GM18502 (cell line): Measurements from ENCODE around the gene PPP1R26.
"Not testable (repeated sequence)": the region's sequence is repeated elsewhere in the genome, so short reads cannot be mapped to it uniquely, and the experiment has no call there.

ENCODE experiments used
- ATAC-seq: cut with Tn5 transposase; IDR thresholded peaks from one replicate; pipeline ENCODE4 v1.9.1; 2021; ENCODE audit warnings: mild to moderate bottlenecking; ENCODE audit not compliant: unreplicated experiment, poor library complexity

PPP1R26 gene

DNA sequence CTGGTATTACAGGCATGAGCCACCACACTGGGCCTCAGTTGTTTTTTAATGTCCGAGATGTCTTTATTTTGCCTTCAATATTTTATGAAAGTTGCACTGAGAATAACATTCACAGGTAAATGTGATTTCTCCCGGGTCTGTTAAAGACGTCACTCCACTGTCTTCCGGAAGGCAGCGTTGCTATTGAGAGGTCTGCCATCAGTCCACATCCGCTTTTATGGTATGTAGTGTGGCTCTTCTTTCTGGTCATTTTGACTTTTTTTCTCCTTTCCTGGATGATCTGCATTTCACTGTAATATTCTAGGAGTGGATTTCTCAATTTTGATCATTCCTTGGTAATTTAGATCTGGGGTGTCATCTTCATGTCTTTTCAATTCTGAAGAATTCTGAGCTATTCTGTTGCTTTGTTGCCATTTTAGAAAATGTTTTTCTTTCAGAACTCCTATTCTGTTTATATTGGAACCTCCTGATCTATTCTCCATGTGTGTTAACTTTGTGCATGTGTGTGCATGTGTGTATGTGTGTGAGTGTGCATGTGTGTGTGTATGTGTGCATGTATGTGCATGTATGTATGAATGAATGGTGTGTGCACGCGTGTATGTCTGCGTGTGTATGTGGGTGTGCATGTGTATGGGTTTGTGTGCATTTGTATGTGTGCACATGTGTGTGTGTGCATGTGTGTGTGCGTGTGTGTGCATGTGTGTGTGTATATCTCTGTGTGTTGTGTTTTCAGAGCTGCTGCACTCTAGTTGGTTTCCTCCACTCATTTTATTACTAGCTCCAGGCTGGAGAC is 39.8 kb downstream of the PPP1R26 start:
- no peak for ATAC-seq

DNA sequence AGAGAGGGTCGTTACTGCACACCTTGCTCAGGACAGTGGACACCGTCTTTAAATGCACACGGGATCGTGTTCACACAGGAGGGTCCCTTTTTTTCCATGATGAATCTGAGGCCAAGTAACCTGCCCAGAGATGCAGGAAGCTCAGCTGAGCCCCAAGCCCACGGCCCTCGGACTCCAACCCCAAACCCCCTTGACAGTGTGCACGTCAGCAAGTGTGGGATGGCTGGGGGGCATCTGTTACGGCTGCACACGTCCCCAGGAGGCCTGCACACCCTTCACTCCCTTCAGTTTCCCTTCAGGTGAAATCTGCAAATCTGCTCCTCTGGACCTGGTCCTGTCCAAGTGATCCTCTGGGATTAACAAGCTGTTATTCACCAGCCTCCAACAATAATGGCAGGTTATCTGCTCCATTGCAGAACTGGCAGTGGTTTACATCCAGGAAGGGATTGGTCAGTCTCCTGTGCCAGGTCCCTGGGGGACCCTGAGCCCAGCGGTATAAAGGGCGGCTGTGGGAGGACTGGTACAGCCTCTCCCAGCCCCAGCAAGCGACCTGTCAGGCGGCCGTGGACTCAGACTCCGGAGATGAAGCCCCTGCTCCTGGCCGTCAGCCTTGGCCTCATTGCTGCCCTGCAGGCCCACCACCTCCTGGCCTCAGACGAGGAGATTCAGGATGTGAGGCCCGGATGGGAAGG is 41.5 kb downstream of the PPP1R26 start, which contains the start of gene LCN1:
Gene LCN1 (plus strand): TSS at position 525 of the 692 bp plus-strand sequence. CDS start 58 bp downstream, at position 583.
- no peak for ATAC-seq

DNA sequence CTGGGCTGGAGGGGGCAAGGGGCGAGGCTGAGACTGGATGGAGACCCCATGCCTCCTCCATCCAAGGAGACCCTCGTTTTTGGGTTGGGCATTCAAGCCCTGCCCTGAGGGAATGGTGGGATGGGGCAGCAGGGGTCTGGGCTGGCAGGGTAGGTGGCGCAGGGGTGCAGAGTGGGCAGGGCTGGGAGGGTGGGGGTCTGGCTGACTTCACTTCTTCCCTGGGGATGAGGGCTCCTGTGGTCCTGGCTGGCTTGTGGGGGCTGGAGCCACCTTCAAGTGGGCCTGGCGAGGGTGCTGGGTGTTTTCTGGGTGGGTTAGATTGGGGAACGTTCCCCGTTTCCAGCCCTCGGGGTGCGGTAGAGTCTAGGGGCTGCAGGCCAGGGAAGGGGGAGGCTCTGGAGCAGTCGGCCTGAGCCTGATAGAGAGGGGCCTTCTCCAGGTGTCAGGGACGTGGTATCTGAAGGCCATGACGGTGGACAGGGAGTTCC is 42.1 kb downstream of the PPP1R26 start:
- ATAC-seq = no peak

DNA sequence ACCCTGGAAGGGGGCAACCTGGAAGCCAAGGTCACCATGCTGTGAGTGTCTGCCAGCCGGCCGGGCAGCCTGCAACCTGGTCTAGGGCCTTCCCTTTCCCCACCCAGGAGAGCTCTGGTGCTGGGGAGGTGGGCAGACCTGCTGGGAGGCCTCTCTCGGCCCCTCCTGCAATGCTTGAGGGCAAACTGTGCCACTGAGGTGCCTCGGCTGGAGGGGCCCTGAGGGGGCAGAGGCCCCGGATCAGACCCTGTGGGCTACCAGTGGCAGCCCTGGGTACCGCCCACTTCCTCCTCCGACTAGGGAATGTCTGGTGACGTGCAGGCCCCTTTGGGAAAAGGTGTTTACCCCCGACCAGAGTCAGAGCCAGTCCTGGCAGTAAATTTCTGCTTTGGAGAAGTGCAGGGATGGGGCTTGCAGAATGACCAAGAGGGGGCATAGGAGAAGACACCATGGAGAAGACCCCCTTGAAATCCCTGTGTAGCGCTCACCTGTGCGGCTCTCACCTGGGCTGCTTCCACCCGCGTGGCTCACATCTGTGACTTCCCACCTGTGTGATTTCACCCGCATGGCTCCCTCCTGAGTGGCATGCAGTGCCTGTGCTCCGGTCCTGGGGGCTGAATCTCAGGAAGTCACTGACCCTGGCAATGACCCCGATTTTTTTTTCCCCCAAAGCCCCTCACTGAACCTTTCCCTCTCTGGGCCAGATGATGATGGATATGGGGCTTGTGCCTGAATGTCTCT is 42.7 kb downstream of the PPP1R26 start:
- ATAC-seq = no peak

DNA sequence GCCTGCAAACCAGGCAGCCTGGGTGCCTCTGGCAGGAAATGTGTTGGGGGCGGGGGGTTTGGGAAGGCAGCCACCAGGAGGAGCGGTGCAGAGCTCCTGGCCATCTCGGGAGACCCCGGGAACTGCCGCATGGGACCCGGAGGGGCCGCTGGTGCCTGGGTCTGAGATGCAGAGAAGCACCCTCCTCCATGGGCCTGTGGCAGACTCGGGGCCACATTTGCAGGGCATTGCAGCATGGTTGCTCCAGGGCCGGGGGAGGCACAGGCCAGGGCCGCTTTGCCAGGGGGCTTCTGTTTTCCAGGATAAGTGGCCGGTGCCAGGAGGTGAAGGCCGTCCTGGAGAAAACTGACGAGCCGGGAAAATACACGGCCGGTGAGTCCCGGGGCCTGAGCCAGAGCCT is 43.3 kb downstream of the PPP1R26 start:
- ATAC-seq = no peak

DNA sequence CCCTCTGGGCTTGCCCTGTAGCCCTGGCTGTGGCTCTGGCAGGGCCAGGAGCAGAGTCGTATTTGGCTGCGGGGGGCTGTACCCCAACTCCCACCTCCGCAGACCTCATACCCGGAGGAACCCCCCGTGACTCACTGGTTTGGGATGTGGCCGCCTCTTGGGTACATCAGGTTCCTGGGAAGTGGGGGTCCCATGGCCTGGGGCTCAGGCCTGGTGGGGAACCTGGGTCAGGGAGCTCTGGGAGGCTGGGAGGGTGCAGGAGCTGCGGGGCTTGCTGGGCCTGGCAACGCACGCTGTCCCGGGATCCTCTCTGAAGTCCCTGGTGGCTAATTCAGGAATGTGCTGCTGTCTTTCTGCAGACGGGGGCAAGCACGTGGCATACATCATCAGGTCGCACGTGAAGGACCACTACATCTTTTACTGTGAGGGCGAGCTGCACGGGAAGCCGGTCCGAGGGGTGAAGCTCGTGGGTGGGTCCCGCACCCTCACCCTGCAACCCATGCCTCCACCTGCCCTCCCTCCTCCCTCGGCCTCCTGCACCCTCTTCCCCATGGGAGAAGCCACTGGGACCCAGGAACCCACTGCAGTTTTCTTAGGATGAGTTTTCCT is 44.0 kb downstream of the PPP1R26 start:
- no peak for ATAC-seq

DNA sequence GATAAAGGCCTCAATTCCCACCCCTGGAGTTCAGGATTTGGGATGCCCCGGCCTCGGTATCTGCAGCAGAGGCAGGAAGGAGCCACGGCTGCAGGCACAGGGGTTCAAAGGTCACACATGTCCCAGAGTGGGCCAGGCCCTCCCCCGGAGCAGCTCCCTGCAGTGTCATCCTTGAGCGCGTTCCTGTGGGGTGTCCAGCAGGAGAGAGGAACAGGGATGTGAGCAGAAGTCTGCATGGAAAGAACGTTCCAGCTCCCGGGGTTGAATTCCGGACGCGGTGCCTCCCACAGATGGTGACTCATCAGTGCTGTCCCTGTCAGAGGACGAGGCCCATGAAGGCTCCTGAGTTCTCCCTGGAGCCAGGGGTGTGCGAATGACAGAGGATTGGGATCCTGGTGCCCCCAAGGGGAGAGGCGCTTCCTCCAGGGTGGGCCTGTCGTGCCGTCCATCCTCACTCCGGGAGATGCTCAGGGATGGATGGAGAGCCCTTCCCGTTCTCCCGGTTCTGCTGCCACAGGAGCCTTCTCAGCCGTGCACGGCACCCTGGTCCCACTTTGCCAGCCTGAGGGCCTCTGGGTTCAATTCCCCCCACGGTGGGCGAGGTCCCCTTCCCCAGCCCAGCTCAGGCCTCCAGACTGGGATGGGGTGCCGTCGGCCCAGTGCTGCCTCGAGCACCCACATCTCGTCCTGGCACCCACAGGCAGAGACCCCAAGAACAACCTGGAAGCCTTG is 44.7 kb downstream of the PPP1R26 start:
- ATAC-seq = no peak

DNA sequence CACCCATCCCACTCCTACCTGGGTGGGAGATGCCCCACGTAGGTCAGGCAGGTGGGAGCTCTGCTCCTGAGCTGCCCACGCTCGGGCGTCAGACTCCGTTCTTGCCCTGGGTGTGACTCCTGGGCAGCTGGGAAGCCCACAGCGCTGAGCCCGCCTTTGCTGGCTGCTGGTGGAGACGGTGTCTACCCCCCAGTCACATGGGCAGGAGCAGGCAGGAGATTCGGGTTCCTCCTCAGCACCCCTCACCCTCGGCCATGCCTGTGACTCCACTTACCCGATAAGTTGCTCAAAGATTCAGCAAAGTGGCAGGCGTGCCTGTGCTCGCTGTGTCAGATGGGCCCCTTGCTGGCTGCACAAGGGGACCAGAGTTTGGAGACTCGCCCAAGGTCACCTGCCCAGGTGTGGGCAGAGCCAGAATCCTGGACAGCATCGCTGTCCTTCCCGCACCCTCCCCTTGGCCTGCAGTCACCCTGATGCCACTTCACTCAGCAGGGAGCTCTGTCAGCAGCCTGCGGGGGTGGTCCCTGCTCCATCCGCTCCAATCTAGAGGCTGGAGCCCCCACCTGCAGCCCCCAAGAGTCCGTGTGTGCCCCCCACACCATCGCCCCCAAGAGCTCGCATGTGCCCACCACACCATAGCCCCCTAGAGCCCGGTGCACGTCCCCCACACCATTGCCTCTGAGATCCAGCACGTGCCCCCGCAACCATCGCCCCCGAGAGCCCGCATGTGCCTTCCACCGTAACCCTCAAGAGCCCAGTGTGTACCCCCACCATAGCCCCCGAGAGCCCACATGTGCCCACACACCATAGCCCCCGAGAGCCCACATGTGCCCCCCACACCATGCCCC is 45.9 kb downstream of the PPP1R26 start:
- no peak for ATAC-seq

DNA sequence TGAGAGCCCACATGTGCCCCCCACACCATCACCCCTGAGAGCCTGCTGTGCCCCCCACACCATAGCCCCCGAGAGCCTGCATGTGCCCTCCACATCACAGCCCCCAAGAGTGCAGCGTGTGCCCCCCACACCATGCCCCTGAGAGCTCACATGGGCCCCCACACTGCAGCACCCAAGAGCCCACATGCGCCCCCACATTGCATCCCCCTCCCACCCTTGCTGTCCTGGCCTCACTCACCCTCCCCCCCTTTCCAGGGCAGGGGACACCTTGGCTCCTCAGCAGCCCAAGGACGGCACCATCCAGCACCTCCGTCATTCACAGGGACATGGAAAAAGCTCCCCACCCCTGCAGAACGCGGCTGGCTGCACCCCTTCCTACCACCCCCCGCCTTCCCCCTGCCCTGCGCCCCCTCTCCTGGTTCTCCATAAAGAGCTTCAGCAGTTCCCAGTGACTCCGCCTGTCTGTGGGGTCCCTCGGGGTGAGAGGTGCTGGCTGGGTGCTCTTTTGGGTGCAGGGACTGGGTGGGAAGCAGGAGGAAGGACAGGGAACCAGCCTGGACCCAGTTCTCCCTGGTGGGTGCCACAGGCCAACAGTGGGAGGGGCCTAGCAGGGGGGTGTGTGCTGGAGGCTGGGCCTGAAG is 46.6 kb downstream of the PPP1R26 start:
- no peak for ATAC-seq

DNA sequence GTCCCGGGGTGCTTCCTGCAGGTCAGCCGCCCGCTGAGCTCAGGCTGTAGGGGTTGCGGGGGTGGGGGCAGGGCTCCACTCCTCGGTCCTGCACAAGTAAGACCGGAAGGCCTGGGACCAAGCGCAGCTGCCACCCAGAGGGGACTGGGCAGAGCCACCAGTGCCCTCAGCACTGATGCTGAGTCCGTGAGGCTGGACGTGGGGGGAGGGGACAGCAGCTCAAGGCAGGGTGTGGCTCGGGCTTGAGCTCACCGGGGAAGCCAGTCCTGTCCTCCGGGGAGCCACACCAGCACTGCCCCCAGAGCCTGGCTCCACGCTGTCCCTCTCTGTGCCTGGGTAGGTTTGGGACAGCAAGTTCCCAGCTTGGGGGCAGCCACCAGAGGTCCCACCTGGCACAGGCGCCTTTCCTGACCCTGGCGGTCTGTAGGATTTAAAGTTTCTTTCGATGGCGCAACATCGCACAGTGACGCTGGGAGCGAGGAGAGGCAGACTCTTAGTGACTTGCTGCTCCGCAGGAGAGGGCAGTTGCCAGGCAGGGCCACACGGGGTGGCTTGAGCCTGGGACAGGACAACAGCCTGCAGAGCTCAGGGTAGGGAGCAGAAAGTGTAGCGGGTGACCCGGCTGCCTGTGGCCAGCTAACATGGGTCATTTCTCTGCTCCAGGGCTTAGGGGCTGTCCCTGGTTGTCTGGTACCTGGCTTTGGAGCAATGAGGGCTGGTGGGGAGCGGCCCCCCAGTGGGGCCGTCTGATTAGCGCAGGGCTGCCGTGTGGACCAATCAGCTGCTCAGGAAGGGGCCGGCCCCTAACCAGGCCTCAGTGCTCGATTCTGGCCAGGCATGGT is 47.4 kb downstream of the PPP1R26 start:
- no peak for ATAC-seq

DNA sequence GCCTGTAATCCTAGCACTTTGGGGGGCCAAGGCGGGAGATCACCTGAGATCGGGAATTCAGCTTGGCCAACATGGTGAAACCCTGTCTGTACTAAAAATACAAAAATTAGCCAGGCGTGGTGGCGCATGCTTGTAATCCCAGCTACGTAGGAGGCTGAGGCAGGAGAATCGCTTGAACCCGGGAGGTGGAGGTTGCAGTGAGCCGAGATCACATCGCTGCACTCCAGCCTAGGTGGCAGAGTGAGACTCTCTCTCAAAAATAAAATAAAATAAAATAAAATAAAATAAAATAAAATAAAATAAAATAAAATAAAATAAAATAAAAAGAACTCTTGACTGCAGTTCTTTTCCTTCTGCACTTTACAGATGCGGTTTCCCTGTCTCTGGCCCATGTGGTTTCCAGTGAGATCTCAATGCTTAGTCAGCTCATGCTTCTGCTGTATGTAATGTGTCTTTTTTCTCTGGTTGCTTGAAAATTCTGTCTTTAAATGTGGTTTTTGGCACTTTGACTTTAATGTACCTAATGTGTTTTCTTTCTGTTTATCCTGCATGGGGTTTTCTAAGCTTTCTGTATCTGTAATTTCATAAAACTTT is 49.4 kb downstream of the PPP1R26 start:
- ATAC-seq = not testable (repeated sequence)

DNA sequence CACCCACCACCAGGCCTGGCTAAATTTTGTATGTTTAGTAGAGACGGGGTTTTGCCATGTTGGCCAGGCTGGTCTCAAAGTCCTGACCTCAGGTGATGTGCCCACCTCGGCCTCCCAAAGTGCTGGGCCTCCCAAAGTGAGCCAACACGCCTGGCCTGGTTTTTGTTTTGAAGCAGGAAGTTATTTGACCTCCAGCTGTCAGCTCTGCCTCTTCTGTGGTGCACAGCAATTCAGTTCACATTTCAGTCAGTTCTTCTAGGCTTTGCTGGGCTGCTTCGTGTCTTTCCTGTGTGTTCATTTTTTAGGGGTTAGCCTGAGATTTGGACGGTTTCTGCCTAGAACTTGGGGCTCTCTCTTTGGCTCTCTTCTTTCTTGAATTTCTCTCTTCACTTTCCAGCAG is 50.6 kb downstream of the PPP1R26 start:
- no peak for ATAC-seq

DNA sequence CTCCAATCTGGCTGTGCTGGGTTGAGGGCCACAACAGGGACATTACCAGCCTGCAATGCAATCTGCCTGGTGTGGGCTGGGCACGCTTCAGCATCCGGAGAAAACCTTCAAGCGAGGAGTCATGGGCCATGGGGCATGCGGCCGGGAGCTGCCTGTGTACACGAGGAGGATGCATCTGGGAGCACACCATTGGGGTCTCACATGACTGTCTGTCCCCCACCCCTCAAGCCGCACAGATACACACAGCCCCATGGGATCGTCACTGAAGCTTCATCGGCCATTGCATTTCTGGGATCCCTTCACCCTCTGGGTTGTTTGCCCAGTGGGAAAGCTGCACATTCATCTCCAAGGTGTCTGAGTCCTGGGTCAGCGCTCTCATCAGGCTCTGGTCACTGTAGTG is 51.5 kb downstream of the PPP1R26 start:
- no peak for ATAC-seq

DNA sequence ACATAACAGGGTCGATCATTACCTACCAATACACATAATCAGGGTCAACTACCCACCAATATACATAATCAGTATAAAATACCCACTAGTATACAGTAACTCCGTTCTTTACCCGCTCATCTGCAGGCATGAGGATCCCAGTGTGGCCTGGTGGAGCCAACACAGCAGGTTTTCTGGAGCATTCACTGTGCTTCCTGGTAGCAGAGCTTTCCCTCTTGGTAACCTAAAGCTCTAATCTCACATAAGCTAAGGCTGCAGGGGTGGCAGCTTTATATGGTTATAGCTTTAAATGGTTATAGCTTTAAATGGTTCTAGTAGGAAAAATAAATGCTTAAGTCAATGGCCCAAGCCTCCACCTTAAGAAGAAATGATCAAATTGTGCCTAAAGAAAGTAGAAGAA is 53.5 kb downstream of the PPP1R26 start:
- ATAC-seq = no peak

DNA sequence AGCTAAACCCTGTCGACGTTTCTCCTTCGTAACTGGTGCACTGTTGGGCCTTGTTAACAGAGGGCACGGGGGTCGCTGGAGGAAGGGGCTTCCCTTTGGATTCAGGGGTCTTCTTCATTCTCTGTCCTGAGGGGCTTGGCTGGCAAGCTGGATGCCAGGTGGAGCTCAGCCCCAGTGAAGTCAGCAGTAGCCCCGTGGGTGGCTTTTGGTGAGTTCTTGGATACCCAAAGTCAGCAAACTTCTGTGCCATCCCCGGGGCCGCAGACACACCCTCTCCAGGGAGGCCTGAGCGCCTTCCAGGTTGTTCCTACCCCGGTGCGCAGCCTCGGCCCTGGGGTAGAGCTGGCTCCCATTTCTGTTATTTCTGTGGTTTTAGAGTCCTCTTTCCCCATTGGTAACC is 54.1 kb downstream of the PPP1R26 start:
- no peak for ATAC-seq

DNA sequence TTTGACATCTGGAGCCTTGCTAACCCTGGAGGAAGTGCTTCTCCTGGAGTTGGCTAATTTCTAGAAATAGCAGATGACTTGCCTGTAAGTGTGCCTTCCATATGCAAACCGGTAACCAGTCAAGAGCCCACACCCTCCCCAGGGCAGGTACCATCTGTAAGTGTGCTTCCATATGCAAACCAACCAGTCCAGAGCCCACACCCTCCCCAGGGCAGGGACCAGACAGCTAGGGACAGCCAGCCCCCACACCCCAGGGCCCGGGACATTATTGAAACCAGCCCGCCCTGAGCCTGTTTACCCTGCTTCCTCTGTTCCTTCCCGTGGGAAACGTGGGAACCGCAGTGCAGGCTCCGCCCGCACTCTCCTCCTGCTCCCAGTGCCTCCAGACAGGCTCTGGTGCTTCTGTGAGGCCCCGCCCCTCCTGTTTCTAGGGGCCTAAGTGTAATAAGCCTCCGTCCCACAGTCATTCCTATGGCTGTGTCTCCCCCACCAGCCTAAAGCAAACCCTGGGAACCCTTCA is 54.7 kb downstream of the PPP1R26 start:
- ATAC-seq = not testable (repeated sequence)

DNA sequence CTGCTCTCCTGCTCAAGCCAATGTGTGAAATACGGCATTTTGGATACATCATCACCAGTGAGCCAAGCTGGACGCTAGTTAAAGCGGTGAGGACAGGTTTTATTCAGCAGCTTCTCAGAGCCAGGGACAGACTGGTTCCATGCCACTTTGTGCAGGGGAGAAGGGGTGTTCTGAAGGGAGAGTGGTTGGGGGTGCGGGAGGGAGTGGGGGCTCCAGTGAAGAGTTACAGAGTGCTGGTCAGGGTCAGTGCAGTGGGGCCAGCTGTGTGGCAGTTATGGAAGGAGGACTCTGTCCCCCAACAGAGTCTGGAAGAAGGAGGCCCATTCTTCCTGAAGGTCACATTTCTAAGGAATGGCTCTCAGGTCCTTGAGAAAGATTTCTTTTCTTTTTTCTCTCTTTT is 55.2 kb downstream of the PPP1R26 start:
- ATAC-seq = not testable (repeated sequence)
